Measurements from ENCODE around the gene SERPINF2.
"Not testable (repeated sequence)": the region's sequence is repeated elsewhere in the genome, so short reads cannot be mapped to it uniquely, and the experiment has no call there.

Gene SERPINF2

DNA sequence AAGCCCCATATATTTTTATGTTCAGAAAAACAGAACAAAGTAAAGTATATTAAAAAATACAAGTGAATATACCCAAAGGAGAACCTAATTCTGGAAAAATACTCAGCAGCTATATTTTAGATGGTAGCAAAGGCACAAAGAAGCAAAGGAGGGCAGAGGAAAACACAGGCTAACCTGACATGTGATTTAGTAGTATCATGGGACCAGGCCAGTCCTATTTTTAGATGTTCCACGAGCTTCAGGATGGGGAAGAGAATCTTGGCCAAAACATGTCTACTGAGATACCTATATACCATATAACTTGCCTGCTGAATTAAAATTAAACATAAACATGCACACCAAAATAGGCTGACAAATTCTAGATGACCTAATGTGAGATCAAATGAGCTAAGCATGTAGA is 54.1 kb downstream of the SERPINF2 start:
- DNase-seq, result no peak

GRCh38 chr17:1797323-1797722 is 54.7 kb downstream of the SERPINF2 start:
- no peak for DNase-seq

- not testable (repeated sequence) for DNase-seq
Observed at GRCh38 chr17:1797846-1798245, 55.2 kb downstream of the SERPINF2 start.

DNA sequence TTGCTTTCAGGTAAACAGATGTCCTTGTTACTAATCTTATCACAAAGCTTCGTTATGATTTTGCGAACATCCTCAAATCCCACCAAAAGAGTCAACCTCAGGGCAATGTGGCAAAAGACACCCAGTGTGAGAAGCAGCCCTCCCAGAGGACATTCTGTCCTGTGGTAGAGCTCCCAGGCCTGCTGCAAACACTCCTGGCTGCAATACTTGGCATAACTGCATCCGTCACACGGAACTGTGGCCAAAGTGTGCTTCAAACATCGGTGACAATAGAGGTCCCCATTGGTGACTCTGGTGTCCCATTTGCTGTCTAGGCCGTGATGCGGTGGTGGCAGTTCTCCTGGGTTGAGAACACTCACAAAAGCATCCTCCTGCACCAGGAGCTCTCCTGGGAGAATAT is 57.6 kb downstream of the SERPINF2 start:
- DNase-seq, result no peak

DNA sequence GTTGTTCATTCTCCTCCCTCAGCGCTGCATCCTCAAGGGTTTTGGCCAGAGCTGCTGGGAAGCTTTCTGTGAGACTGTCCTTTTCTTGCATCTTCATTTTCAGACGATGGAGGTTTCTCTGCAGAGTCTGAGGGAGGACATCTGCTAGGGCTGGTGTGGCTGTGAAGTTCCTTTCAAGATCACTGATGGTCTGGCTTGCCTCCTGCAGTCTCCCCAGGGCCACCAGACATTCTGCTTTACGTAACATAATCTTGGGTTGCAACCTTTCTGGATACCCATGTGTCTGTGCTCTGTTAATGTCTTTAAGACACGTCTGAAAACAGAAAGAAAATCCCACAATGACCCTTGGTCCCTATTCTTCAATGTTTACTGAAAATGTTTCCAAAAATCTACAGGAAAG is 58.0 kb downstream of the SERPINF2 start:
- DNase-seq, result no peak

GRCh38 chr17:1802429-1802828 is 59.8 kb downstream of the SERPINF2 start:
- DNase-seq, result no peak

GRCh38 chr17:1803280-1803679 is 60.6 kb downstream of the SERPINF2 start:
- no peak for DNase-seq

Data from NCI-H2081 (cell line).